H1 (cell line): ENCODE results near the gene CEP57L1. TPM values are rescaled to one million over a fixed set of nuclear protein-coding genes. Genes with fewer than 3 reads are reported as not detected.

Experiments used
- CTCF ChIA-PET: fragments of 300-600 bp; sonication (Branson Sonifier 250); formaldehyde crosslinking; loops from one replicate; lab custom pipeline; 2021; ENCODE audit not compliant: partially characterized antibody; lab: Charles Lee
- POLR2A ChIA-PET: fragments of 300-600 bp; sonication (Branson Sonifier 250); formaldehyde crosslinking; loops from one replicate; lab custom pipeline; 2021; ENCODE audit warnings: inconsistent platforms; ENCODE audit not compliant: partially characterized antibody; lab: Charles Lee
- DNase-seq, 2 experiments: peaks; one replicate each; pipeline versions ENCODE4 v3.0.0 to v3.0.0-alpha.2; 2010 to 2022; ENCODE audit warnings: low spot score in 2 of 2, low read depth in 1 of 2, mixed read lengths in 1 of 2
- FAIRE-seq: peaks from 2 replicates; lab custom pipeline; 2011; peaks lifted over from hg19 to GRCh38; lab: Jason Lieb, UNC
- H2AFZ ChIP-seq: 2 replicates; pipeline ENCODE4 v1.8.1; 2012; ENCODE audit warnings: low read length, inconsistent platforms
- H2AK5ac ChIP-seq: 2 replicates; pipeline ENCODE4 v1.6.1; 2013; ENCODE audit warnings: low read depth, low read length
- H2BK120ac ChIP-seq: replicated peaks from 2 replicates; pipeline ENCODE3; 2013; ENCODE audit warnings: low read depth, low read length, inconsistent platforms
- H2BK12ac ChIP-seq: 2 replicates; pipeline ENCODE4 v1.6.1; 2013; ENCODE audit warnings: low read depth, low read length
- H2BK15ac ChIP-seq: 2 replicates; pipeline ENCODE4 v1.6.1; 2013; ENCODE audit warnings: low read length
- H2BK20ac ChIP-seq: 2 replicates; pipeline ENCODE4 v1.6.1; 2013; ENCODE audit warnings: low read length
- H2BK5ac ChIP-seq: 2 replicates; pipeline ENCODE4 v1.6.1; 2013; ENCODE audit warnings: low read depth, low read length
- H3K14ac ChIP-seq: 2 replicates; pipeline ENCODE4 v1.6.1; 2013; ENCODE audit warnings: inconsistent platforms; ENCODE audit not compliant: insufficient read length
- H3K18ac ChIP-seq: 2 replicates; pipeline ENCODE4 v1.6.1; 2013; ENCODE audit warnings: low read length; ENCODE audit errors: extremely low read depth
- H3K23ac ChIP-seq: 2 replicates; pipeline ENCODE4 v1.6.1; 2013; ENCODE audit warnings: inconsistent platforms; ENCODE audit not compliant: insufficient read length
- H3K23me2 ChIP-seq: 2 replicates; pipeline ENCODE4 v1.6.1; 2013; ENCODE audit warnings: low read depth, low read length
- H3K27ac ChIP-seq: 2 replicates; pipeline ENCODE4 v1.6.1; 2011; ENCODE audit warnings: low read depth, low read length, inconsistent platforms
- H3K27me3 ChIP-seq, 4 experiments: replicated peaks in 1 of 4; 1 replicate in 1 of 4; 2 replicates in 3 of 4; pipeline versions ENCODE4 v1.6.1 to v1.8.1; 2011 to 2013; ENCODE audit warnings: low read length in 3 of 4, mild to moderate bottlenecking in 3 of 4, inconsistent platforms in 2 of 4, mixed read lengths in 2 of 4, moderate library complexity in 1 of 4; ENCODE audit not compliant: control insufficient read depth in 3 of 4, insufficient read depth in 3 of 4; ENCODE audit errors: extremely low read depth in 1 of 4
- H3K36me3 ChIP-seq, 4 experiments: 2 replicates each; pipeline versions ENCODE4 v1.6.1 to v1.8.1; 2011 to 2013; ENCODE audit warnings: mild to moderate bottlenecking in 4 of 4, low read length in 3 of 4, moderate library complexity in 2 of 4, control low read depth in 1 of 4, inconsistent platforms in 1 of 4; ENCODE audit not compliant: insufficient read depth in 4 of 4, control insufficient read depth in 2 of 4
- H3K4ac ChIP-seq: replicated peaks from 2 replicates; pipeline ENCODE3; 2013; ENCODE audit warnings: low read length, low read depth, mixed read lengths, inconsistent platforms; ENCODE audit not compliant: insufficient read length
- H3K4me1 ChIP-seq, 4 experiments: replicated peaks in 1 of 4; 1 replicate in 1 of 4; 2 replicates in 3 of 4; pipeline versions ENCODE4 v1.6.1 to v1.8.1; 2011 to 2013; ENCODE audit warnings: low read length in 3 of 4, inconsistent platforms in 2 of 4, mixed read lengths in 1 of 4; ENCODE audit not compliant: insufficient read depth in 4 of 4, control insufficient read depth in 3 of 4
- H3K4me2 ChIP-seq, 2 experiments: 2 replicates each; pipeline versions ENCODE4 v1.6.1 to v1.8.1; 2011 to 2013; ENCODE audit warnings: low read depth in 2 of 2, low read length in 2 of 2, control low read depth in 1 of 2, inconsistent platforms in 1 of 2, mild to moderate bottlenecking in 1 of 2; ENCODE audit not compliant: insufficient read depth in 1 of 2
- H3K4me3 ChIP-seq, 4 experiments: fragments of 200-600, 300-600 bp in 1 of 4; sonication (generic), shearing (Covaris generic), sonication (Bioruptor Twin) in 1 of 4; 2 replicates each; pipeline versions ENCODE4 v1.5.1 to v1.8.1; 2011 to 2016; ENCODE audit warnings: low read length in 4 of 4, low read depth in 3 of 4, control low read depth in 2 of 4, inconsistent platforms in 2 of 4, mild to moderate bottlenecking in 2 of 4, mixed read lengths in 1 of 4, moderate library complexity in 1 of 4; ENCODE audit not compliant: insufficient read depth in 2 of 4; ENCODE audit errors: extremely low read depth in 1 of 4
- H3K56ac ChIP-seq: replicated peaks from 2 replicates; pipeline ENCODE3; 2013; ENCODE audit warnings: low read depth, mild to moderate bottlenecking, mixed read lengths, low read length, inconsistent platforms; ENCODE audit not compliant: insufficient read length
- H3K79me1 ChIP-seq: 2 replicates; pipeline ENCODE4 v1.6.1; 2013; ENCODE audit warnings: low read depth, low read length, control low read depth
- H3K79me2 ChIP-seq, 2 experiments: 2 replicates each; pipeline versions ENCODE4 v1.6.1 to v1.8.1; 2012 to 2013; ENCODE audit warnings: low read length in 2 of 2, mild to moderate bottlenecking in 2 of 2, inconsistent platforms in 1 of 2; ENCODE audit not compliant: insufficient read depth in 2 of 2, control insufficient read depth in 1 of 2
- H3K9ac ChIP-seq, 4 experiments: replicated peaks in 1 of 4; 1 replicate in 1 of 4; 2 replicates in 3 of 4; pipeline versions ENCODE4 v1.6.1 to v1.8.1; 2011 to 2013; ENCODE audit warnings: low read depth in 3 of 4, low read length in 3 of 4, control low read depth in 2 of 4, mild to moderate bottlenecking in 2 of 4, moderate library complexity in 2 of 4, inconsistent platforms in 1 of 4; ENCODE audit errors: extremely low read depth in 1 of 4
- H3K9me3 ChIP-seq, 2 experiments: 2 replicates each; pipeline versions ENCODE4 v1.6.1 to v1.8.1; 2012 to 2013; ENCODE audit warnings: mild to moderate bottlenecking in 2 of 2, moderate library complexity in 2 of 2, control low read depth in 1 of 2, inconsistent platforms in 1 of 2, low read depth in 1 of 2, low read length in 1 of 2, mixed read lengths in 1 of 2; ENCODE audit not compliant: insufficient read depth in 2 of 2
- H4K20me1 ChIP-seq, 2 experiments: replicated peaks in 1 of 2; 2 replicates each; pipeline versions ENCODE3 to v1.8.1; 2011 to 2013; ENCODE audit warnings: inconsistent platforms in 2 of 2, low read length in 2 of 2, mild to moderate bottlenecking in 1 of 2; ENCODE audit not compliant: insufficient read depth in 2 of 2, control insufficient read depth in 1 of 2
- H4K5ac ChIP-seq: 2 replicates; pipeline ENCODE4 v1.6.1; 2013; ENCODE audit warnings: low read length, low read depth, mixed read lengths, inconsistent platforms; ENCODE audit not compliant: insufficient read length
- H4K8ac ChIP-seq: 2 replicates; pipeline ENCODE4 v1.8.0; 2013; ENCODE audit warnings: mild to moderate bottlenecking, moderate library complexity, low read length, inconsistent platforms; ENCODE audit not compliant: insufficient read depth; ENCODE audit errors: extremely low read depth
- H4K91ac ChIP-seq: replicated peaks from 2 replicates; pipeline ENCODE3; 2013; ENCODE audit warnings: low read length, mixed read lengths, inconsistent platforms; ENCODE audit not compliant: insufficient read length
- CBX5 ChIP-seq: fragments of 300-800, 300-1000 bp; sonication (generic); IDR thresholded peaks from 2 replicates; pipeline ENCODE4 v1.7.1; 2016; ENCODE audit warnings: antibody characterized with exemption, low read length, low read depth
- CTCF ChIP-seq, 3 experiments: IDR thresholded peaks; 1 replicate in 2 of 3; 2 replicates in 1 of 3; pipeline versions ENCODE4 v1.5.1 to v1.6.1; 2011; ENCODE audit warnings: low read length in 3 of 3, mild to moderate bottlenecking in 3 of 3, inconsistent platforms in 2 of 3, low read depth in 1 of 3, moderate library complexity in 1 of 3; ENCODE audit not compliant: insufficient read depth in 1 of 3; ENCODE audit errors: control extremely low read depth in 1 of 3
- EGR1 ChIP-seq: IDR thresholded peaks from 2 replicates; pipeline ENCODE4 v1.6.1; 2011; ENCODE audit warnings: low read depth, low read length, borderline replicate concordance
- EP300 ChIP-seq, 2 experiments: IDR thresholded peaks; 1 replicate in 1 of 2; 2 replicates in 1 of 2; pipeline ENCODE4 v1.6.1; 2011 to 2012; ENCODE audit warnings: low read depth in 2 of 2, low read length in 2 of 2, mild to moderate bottlenecking in 2 of 2, borderline replicate concordance in 1 of 2, inconsistent platforms in 1 of 2, moderate library complexity in 1 of 2
- EZH2 ChIP-seq: fragments of 200-600 bp; sonication (generic); IDR thresholded peaks from 2 replicates; pipeline ENCODE4 v1.7.1; 2012; ENCODE audit warnings: low read depth, mild to moderate bottlenecking, moderate library complexity, low read length, inconsistent platforms; ENCODE audit not compliant: severe bottlenecking
- KDM1A ChIP-seq: fragments of 200-600, 300-600 bp; sonication (generic); IDR thresholded peaks from 2 replicates; pipeline ENCODE4 v1.7.1; 2016; ENCODE audit warnings: mild to moderate bottlenecking, low read length, borderline replicate concordance
- RXRA ChIP-seq: IDR thresholded peaks from 2 replicates; pipeline ENCODE4 v1.6.1; 2011; ENCODE audit warnings: low read depth, mild to moderate bottlenecking, low read length, moderate library complexity; ENCODE audit not compliant: insufficient read depth
- TAF7 ChIP-seq: optimal IDR thresholded peaks from 2 replicates; pipeline ENCODE3; 2011; ENCODE audit warnings: low read depth, mild to moderate bottlenecking, inconsistent platforms, low read length, moderate library complexity, borderline replicate concordance
- USF2 ChIP-seq: IDR thresholded peaks from 2 replicates; pipeline ENCODE4 v1.6.1; 2011; ENCODE audit warnings: low read length, improper control_type of control experiment
- WGBS, 2 experiments: shearing (Covaris generic) in 1 of 2; methylation state at CpG; one replicate each; pipeline versions ENCODE4 v1.1.6 to v1.1.7; 2013 to 2015; ENCODE audit warnings: low lambda C conversion rate in 2 of 2, mixed read lengths in 2 of 2, inconsistent platforms in 1 of 2, low coverage in 1 of 2, missing lambda C conversion rate in 1 of 2; ENCODE audit not compliant: insufficient replicate concordance in 2 of 2, insufficient coverage in 1 of 2, insufficient read length in 1 of 2; ENCODE audit errors: extremely low coverage in 1 of 2, missing lambda C conversion rate in 1 of 2; 5-methylcytosine and 5-hydroxymethylcytosine counted together
- polyA plus RNA-seq, 7 experiments: library from polyadenylated mRNA; depleted of rRNA in 3 of 7; stranded (reverse) in 5 of 7; unstranded in 2 of 7; fragments of >200 nt in 5 of 7; fragments of 200-250 nt in 2 of 7; gene quantifications; 1 replicate in 5 of 7; 2 replicates in 1 of 7; 4 replicates in 1 of 7; pipeline versions ENCODE4 v1.2.1 to v1.2.3, GENCODE V29; 2011 to 2013; ENCODE audit warnings: missing spikeins in 2 of 7, mixed read lengths in 2 of 7
- total RNA-seq: library from RNA; stranded (reverse); fragmentation: NEBNext Ultra II Directional; extraction: Animal tissue kit (Norgen Biotek cat#: 25700); gene quantifications from 2 replicates; pipeline ENCODE4 v1.2.1, GENCODE V29; 2021

CEP57L1 gene
- total and polyA plus RNA-seq, 2 of the 8 experiments (the other 6 are each of a cell fraction or from before 2014, with no cell fraction given) = 3.6 to 11.5 TPM

GRCh38 chr6:109055771-109056235 lies 39.5 kb upstream of the CEP57L1 start:
- DNase-seq = no peak
- no peak overlapping the region for H3K14ac ChIP-seq
- no peaks in the 10 kb centered on the region; the same call in 1 of the 2 replicates for H3K23me2 ChIP-seq
- no peak overlapping the region for H3K56ac ChIP-seq
- H3K4ac ChIP-seq = no peak overlapping the region
- no peak overlapping the region for H3K4me3 ChIP-seq
- no peak overlapping the region for H3K27ac ChIP-seq
- no peaks in the 10 kb centered on the region for H3K79me1 ChIP-seq
- H3K23ac ChIP-seq = no peak overlapping the region
- H2BK15ac ChIP-seq = no peak overlapping the region
- no peak overlapping the region for H2BK20ac ChIP-seq
- CTCF ChIA-PET = interaction anchor here (1.0 to 1.1 kb wide), 2 partner anchors 38 to 512 kb away, joined by 3 to 4 read pairs; no protein-coding TSS in a partner anchor
- H4K91ac ChIP-seq = no peak overlapping the region
- H3K27me3 ChIP-seq = no peaks in the 10 kb centered on the region
- no peak overlapping the region for H3K18ac ChIP-seq
- H3K79me2 ChIP-seq = no peaks in the 10 kb centered on the region
- WGBS, 2 experiments = 83% methylated on average over 1 of the region's 1 CpG; no CpG with 5 or more reads in 1 of the 2 experiments
- H2AK5ac ChIP-seq = no peak overlapping the region
- no peaks in the 10 kb centered on the region for H3K9me3 ChIP-seq
- H4K5ac ChIP-seq = no peak overlapping the region
- H2BK120ac ChIP-seq = no peak overlapping the region
- H2BK5ac ChIP-seq = no peak overlapping the region
- POLR2A ChIA-PET = no interaction called here
- no peak overlapping the region for H4K8ac ChIP-seq
- no peaks in the 10 kb centered on the region for H4K20me1 ChIP-seq
- H3K4me2 ChIP-seq = no peak overlapping the region
- H2BK12ac ChIP-seq = no peak overlapping the region
- no peak overlapping the region for H3K9ac ChIP-seq
- H3K36me3 ChIP-seq = no peaks in the 10 kb centered on the region
- no peak for FAIRE-seq
- H3K4me1 ChIP-seq = peaks cover 2 to 5% (median 3%) of the 10 kb centered on the region in 4 experiments; a peak in 5 of 7 replicates
- H2AFZ ChIP-seq = no peak overlapping the region
- no peak for TF ChIP-seq USF2
- no peak for TF ChIP-seq EZH2
- TF ChIP-seq EGR1 = no peak
- TF ChIP-seq RXRA = no peak
- TF ChIP-seq TAF7 = no peak
- no peak for TF ChIP-seq EP300 (IDR thresholded peaks at IDR 0.05; ENCODE audit: borderline replicate concordance in 1 of 2, low read depth in 2 of 2, low read length in 2 of 2)
- no peak for TF ChIP-seq KDM1A
- TF ChIP-seq CTCF (IDR thresholded peaks at IDR 0.05; ENCODE audit: control extremely low read depth in 1 of 3, insufficient read depth in 1 of 3, low read depth in 1 of 3, low read length in 3 of 3) = no peak
- no peak for TF ChIP-seq CBX5
